Keratinocyte (primary cell): ENCODE results near the gene SCART1. TPM values are rescaled to one million over a fixed set of nuclear protein-coding genes. Genes with fewer than 3 reads are reported as not detected.
"Not testable (repeated sequence)": the region's sequence is repeated elsewhere in the genome, so short reads cannot be mapped to it uniquely, and the experiment has no call there.

Source experiments
- DNase-seq: peaks from one replicate; pipeline ENCODE4 v3.0.0-alpha.2; 2011; ENCODE audit warnings: low read depth, missing footprints, low spot score
- FAIRE-seq: peaks from 2 replicates; lab custom pipeline; 2011; peaks lifted over from hg19 to GRCh38; lab: Jason Lieb, UNC
- H2AFZ ChIP-seq: 2 replicates; pipeline ENCODE4 v1.6.0; 2012; ENCODE audit warnings: low read length, control low read depth, inconsistent platforms; ENCODE audit not compliant: control insufficient read depth
- H3K27ac ChIP-seq: 2 replicates; pipeline ENCODE4 v1.5.1; 2011; ENCODE audit warnings: low read length; ENCODE audit not compliant: control insufficient read depth, insufficient read depth
- H3K27me3 ChIP-seq: 3 replicates; pipeline ENCODE4 v1.6.0; 2011; ENCODE audit warnings: low read length; ENCODE audit not compliant: control insufficient read depth, insufficient read depth; ENCODE audit errors: extremely low read depth
- H3K36me3 ChIP-seq, 2 experiments: 2 replicates in 1 of 2; 3 replicates in 1 of 2; pipeline ENCODE4 v1.5.1; 2011; ENCODE audit warnings: low read length in 2 of 2, mild to moderate bottlenecking in 1 of 2; ENCODE audit not compliant: control insufficient read depth in 2 of 2, insufficient read depth in 2 of 2; ENCODE audit errors: extremely low read depth in 1 of 2
- H3K4me1 ChIP-seq: 3 replicates; pipeline ENCODE4 v1.5.1; 2011; ENCODE audit warnings: low read length; ENCODE audit not compliant: control insufficient read depth, insufficient read depth; ENCODE audit errors: extremely low read depth
- H3K4me2 ChIP-seq: 3 replicates; pipeline ENCODE4 v1.6.0; 2011; ENCODE audit warnings: low read depth, low read length; ENCODE audit not compliant: control insufficient read depth, insufficient read depth; ENCODE audit errors: extremely low read depth
- H3K4me3 ChIP-seq, 3 experiments: fragments of 200-600 bp in 1 of 3; sonication (generic) in 1 of 3; 2 replicates in 2 of 3; 3 replicates in 1 of 3; pipeline ENCODE4 v1.5.1; 2011 to 2016; ENCODE audit warnings: low read length in 3 of 3, mild to moderate bottlenecking in 3 of 3, control low read depth in 2 of 3, inconsistent platforms in 1 of 3, low read depth in 1 of 3, mixed read lengths in 1 of 3, mixed run types in 1 of 3, moderate library complexity in 1 of 3; ENCODE audit not compliant: control insufficient read depth in 2 of 3, insufficient read depth in 2 of 3; ENCODE audit errors: extremely low read depth in 1 of 3
- H3K79me2 ChIP-seq: 2 replicates; pipeline ENCODE4 v1.6.0; 2012; ENCODE audit warnings: low read length; ENCODE audit not compliant: control insufficient read depth, insufficient read depth
- H3K9ac ChIP-seq: 3 replicates; pipeline ENCODE4 v1.6.0; 2011; ENCODE audit warnings: low read length; ENCODE audit not compliant: control insufficient read depth, insufficient read depth; ENCODE audit errors: extremely low read depth
- H3K9me1 ChIP-seq: 3 replicates; pipeline ENCODE4 v1.6.0; 2011; ENCODE audit warnings: low read length; ENCODE audit not compliant: control insufficient read depth, insufficient read depth; ENCODE audit errors: extremely low read depth
- H3K9me3 ChIP-seq: 2 replicates; pipeline ENCODE4 v1.5.1; 2012; ENCODE audit warnings: low read depth, low read length; ENCODE audit not compliant: control insufficient read depth
- H4K20me1 ChIP-seq: 3 replicates; pipeline ENCODE4 v1.6.0; 2011; ENCODE audit warnings: low read length; ENCODE audit not compliant: control insufficient read depth, insufficient read depth; ENCODE audit errors: extremely low read depth
- CTCF ChIP-seq, 3 experiments: IDR thresholded peaks in 1 of 3; conservative IDR thresholded peaks in 1 of 3; optimal IDR thresholded peaks in 1 of 3; 2 replicates in 2 of 3; 3 replicates in 1 of 3; pipeline versions ENCODE3 to v1.5.1; 2011; ENCODE audit warnings: low read length in 3 of 3, mild to moderate bottlenecking in 3 of 3, moderate library complexity in 2 of 3, control low read depth in 1 of 3, inconsistent platforms in 1 of 3; ENCODE audit not compliant: insufficient read depth in 2 of 3; ENCODE audit errors: extremely low read depth in 1 of 3
- EZH2 ChIP-seq: IDR thresholded peaks from one replicate; pipeline ENCODE4 v1.6.1; 2012; ENCODE audit warnings: inconsistent platforms, mild to moderate bottlenecking, low read length, moderate library complexity
- dilution Hi-C: fragments of 300-500 bp; cut with MboI; formaldehyde crosslinking; loops from one replicate; pipeline ENCODE4 v1.7.0; 2020; ENCODE audit warnings: low sequenced_read_pairs; ENCODE audit not compliant: extremely low pct_ligation_motif_present
- polyA plus RNA-seq, 5 experiments: library from polyadenylated mRNA; depleted of rRNA in 3 of 5; stranded (reverse) in 3 of 5; stranded (forward) in 1 of 5; unstranded in 1 of 5; fragments of >200 nt; gene quantifications; 1 replicate in 1 of 5; 2 replicates in 3 of 5; 3 replicates in 1 of 5; pipeline versions ENCODE4 v1.2.1 to v1.2.3, GENCODE V29; 2011 to 2012; ENCODE audit warnings: missing spikeins in 2 of 5, low read depth in 1 of 5, low replicate concordance in 1 of 5

The SCART1 gene
- polyA plus RNA-seq, 1 donor (not counting 4 experiments of a cell fraction or from before 2014, with no cell fraction given), result 0.75 TPM

GRCh38 chr10:133500897-133501296 lies 47.2 kb downstream of the SCART1 start:
- DNase-seq, H3K4me3 ChIP-seq, H3K9ac ChIP-seq, H2AFZ ChIP-seq, FAIRE-seq, H3K4me1 ChIP-seq, H3K27ac ChIP-seq, H3K9me1 ChIP-seq, H3K36me3 ChIP-seq, H4K20me1 ChIP-seq, H3K4me2 ChIP-seq, H3K79me2 ChIP-seq, H3K9me3 ChIP-seq, dilution Hi-C loops, H3K27me3 ChIP-seq: not testable (repeated sequence)

- no peak overlapping the region for H3K27ac ChIP-seq
- no peak for FAIRE-seq
- dilution Hi-C loops, result no loop called here
Observed at GRCh38 chr10:133509700-133510099, 56.0 kb downstream of the SCART1 start.

More at GRCh38 chr10:133509700-133510099, 56.0 kb downstream of the SCART1 start:
- H3K4me1 ChIP-seq, result no peaks in the 10 kb centered on the region
- TF ChIP-seq CTCF (optimal IDR thresholded peaks at IDR 0.05 in 1 of 3, IDR thresholded peaks at IDR 0.05 in 1 of 3, conservative IDR thresholded peaks at IDR 0.05 in 1 of 3; ENCODE audit: extremely low read depth in 1 of 3, insufficient read depth in 2 of 3, low read length in 3 of 3) (no peak), EZH2 (no peak)
- no peaks in the 10 kb centered on the region for H3K36me3 ChIP-seq
- H3K79me2 ChIP-seq, result no peaks in the 10 kb centered on the region
- H4K20me1 ChIP-seq, result no peaks in the 10 kb centered on the region
- no peaks in the 10 kb centered on the region for H3K9me3 ChIP-seq
- H3K27me3 ChIP-seq, result no peaks in the 10 kb centered on the region
- H3K9me1 ChIP-seq, result no peaks in the 10 kb centered on the region
- H3K9ac ChIP-seq, result no peak overlapping the region
- H3K4me3 ChIP-seq, result no peak overlapping the region
- H2AFZ ChIP-seq, result no peak overlapping the region
- no peak overlapping the region for H3K4me2 ChIP-seq
- DNase-seq, result no peak
